ENCODE measurements around the gene SULT2B1.

SULT2B1 gene

DNA sequence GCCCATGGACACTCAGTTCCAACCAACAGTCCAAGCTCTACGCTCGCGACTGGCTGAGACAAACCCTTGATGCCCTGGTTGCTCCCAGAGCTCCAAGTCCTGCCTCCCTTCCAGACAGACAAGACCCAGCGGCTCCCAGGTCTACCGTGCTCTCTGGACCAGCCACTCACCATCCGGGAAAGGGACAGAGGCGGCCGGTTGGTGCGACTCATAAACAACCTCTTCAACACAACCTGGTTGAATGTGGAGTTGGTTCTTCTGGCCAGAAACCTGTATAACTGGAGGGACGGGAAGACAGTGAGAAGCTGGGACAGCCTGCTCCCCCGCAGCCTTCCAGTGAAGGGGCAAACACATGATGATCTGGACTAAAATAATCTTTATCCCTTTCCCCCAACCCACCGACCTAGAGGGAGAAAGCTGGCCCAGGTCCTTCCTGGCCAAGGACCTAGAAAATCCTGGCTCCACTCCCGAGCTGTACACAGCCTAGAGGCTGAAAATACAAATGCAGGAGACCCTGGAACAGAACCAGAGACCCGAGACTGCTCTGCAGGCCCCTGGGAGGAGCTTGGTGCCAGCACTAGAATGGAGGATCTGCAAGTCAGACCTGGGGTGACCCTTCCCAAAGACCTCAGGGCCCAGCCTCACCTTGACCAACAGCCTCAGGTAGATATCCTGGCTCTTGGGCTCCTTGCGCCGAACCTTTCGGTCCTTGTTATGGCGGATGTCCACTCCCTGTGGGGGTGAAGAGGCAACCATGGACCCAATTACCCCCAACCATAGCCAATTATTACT lies 65.4 kb downstream of the SULT2B1 start:
- H3K27ac ChIP-seq, result peak overlapping the region; percentile 83
- TF ChIP-seq ZFX (IDR thresholded peaks at IDR 0.05; ENCODE audit: borderline replicate concordance), result no peak
- TF ChIP-seq, protein P1, sequence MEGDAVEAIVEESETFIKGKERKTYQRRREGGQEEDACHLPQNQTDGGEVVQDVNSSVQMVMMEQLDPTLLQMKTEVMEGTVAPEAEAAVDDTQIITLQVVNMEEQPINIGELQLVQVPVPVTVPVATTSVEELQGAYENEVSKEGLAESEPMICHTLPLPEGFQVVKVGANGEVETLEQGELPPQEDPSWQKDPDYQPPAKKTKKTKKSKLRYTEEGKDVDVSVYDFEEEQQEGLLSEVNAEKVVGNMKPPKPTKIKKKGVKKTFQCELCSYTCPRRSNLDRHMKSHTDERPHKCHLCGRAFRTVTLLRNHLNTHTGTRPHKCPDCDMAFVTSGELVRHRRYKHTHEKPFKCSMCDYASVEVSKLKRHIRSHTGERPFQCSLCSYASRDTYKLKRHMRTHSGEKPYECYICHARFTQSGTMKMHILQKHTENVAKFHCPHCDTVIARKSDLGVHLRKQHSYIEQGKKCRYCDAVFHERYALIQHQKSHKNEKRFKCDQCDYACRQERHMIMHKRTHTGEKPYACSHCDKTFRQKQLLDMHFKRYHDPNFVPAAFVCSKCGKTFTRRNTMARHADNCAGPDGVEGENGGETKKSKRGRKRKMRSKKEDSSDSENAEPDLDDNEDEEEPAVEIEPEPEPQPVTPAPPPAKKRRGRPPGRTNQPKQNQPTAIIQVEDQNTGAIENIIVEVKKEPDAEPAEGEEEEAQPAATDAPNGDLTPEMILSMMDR (IDR thresholded peaks at IDR 0.05), result no peak

- H3K27ac ChIP-seq, result peak overlapping the region; percentile 83
- TF ChIP-seq, protein P1 (IDR thresholded peaks at IDR 0.05), result no peak
- TF ChIP-seq ZFX (IDR thresholded peaks at IDR 0.05; ENCODE audit: borderline replicate concordance), result no peak
Observed at GRCh38 chr19:48618278-48618915, 66.4 kb downstream of the SULT2B1 start.

GRCh38 chr19:48618916-48619691 lies 67.1 kb downstream of the SULT2B1 start, which contains the start of the genes RPL18 and SPHK2:
TSS of gene RPL18 (minus strand) at chr19:48619178. CDS start at chr19:48619143, 35 bp downstream.
TSS of gene SPHK2 (plus strand) at chr19:48619506. CDS start at chr19:48620515, 1,009 bp downstream.
- H3K27ac ChIP-seq, result peak within 1 kb of the TSS; percentile 83
- no peak for TF ChIP-seq ZFX (IDR thresholded peaks at IDR 0.05; ENCODE audit: borderline replicate concordance)
- TF ChIP-seq, protein P1 (IDR thresholded peaks at IDR 0.05), result no peak

GRCh38 chr19:48619692-48620585 lies 68.0 kb downstream of the SULT2B1 start:
- H3K27ac ChIP-seq, result peak overlapping the region; percentile 83
- TF ChIP-seq ZFX (IDR thresholded peaks at IDR 0.05; ENCODE audit: borderline replicate concordance), result no peak
- TF ChIP-seq, protein P1 (IDR thresholded peaks at IDR 0.05), result no peak

- TF ChIP-seq, protein P1 (IDR thresholded peaks at IDR 0.05), result no peak
- no peak for TF ChIP-seq ZFX (IDR thresholded peaks at IDR 0.05; ENCODE audit: borderline replicate concordance)
- peak overlapping the region; percentile 85 for H3K27ac ChIP-seq
Observed at GRCh38 chr19:48623556-48624066, 71.6 kb downstream of the SULT2B1 start.

DNA sequence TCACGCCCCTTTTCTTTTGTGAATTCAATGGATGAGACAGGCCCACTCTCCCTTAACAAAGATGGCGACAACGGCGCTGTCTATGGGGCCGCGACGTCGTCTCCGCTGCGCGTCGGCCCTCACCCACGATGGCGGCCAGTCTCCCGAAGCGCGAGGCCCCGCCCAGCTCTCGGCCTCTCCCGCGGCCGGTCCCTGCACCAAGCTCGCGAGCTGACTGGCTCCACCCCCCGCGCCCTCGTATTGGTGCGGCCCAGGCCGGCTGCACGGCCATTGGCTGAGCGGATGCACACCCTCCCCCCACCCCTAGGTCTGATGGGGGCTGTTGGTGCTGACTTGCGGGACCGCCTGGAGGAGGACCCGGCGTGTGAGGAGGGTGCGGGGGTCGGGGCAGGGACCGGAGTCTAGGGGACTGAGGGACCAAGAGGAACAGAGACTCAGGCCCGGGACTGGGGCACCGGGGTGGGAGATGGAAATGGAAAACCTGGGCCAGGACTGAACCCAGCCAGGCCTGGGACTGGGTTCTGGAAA lies 72.2 kb downstream of the SULT2B1 start:
- peak overlapping the region; percentile 85 for H3K27ac ChIP-seq

More for the DNA sequence above, 72.2 kb downstream of the SULT2B1 start:
- TF ChIP-seq, protein P1 (IDR thresholded peaks at IDR 0.05), result no peak
- TF ChIP-seq ZFX (IDR thresholded peaks at IDR 0.05; ENCODE audit: borderline replicate concordance), result no peak

All from 22Rv1 (cell line).